GM12864 (cell line): ENCODE results near the gene TBX6.

Source experiments
- DNase-seq: peaks from one replicate; pipeline ENCODE4 v3.0.0-alpha.2; 2011; ENCODE audit warnings: low read depth
- H3K4me3 ChIP-seq: 2 replicates; pipeline ENCODE4 v1.5.1; 2011; ENCODE audit warnings: mild to moderate bottlenecking, low read depth, low read length, control low read depth
- CTCF ChIP-seq: IDR thresholded peaks from 2 replicates; pipeline ENCODE4 v1.5.1; 2011; ENCODE audit warnings: low read depth, mild to moderate bottlenecking, moderate library complexity, low read length, control low read depth, inconsistent platforms; ENCODE audit errors: missing control alignments

TBX6 gene

GRCh38 chr16:30112197-30113030 lies 20.7 kb upstream of the TBX6 start:
- peak; percentile 48 for DNase-seq
- H3K4me3 ChIP-seq, result no peak overlapping the region

GRCh38 chr16:30110661-30111060 lies 18.9 kb upstream of the TBX6 start:
- no peak overlapping the region for H3K4me3 ChIP-seq
- DNase-seq, result no peak
- no peak for TF ChIP-seq CTCF

More at GRCh38 chr16:30112197-30113030, 20.7 kb upstream of the TBX6 start:
- TF ChIP-seq CTCF, result peak; percentile 97

- no peak overlapping the region for H3K4me3 ChIP-seq
These were observed 16.5 kb upstream of the TBX6 start for GRCh38 chr16:30108059-30108850.

GRCh38 chr16:30104492-30104891 lies 12.8 kb upstream of the TBX6 start:
- no peak overlapping the region for H3K4me3 ChIP-seq
- TF ChIP-seq CTCF, result no peak

More at GRCh38 chr16:30108059-30108850, 16.5 kb upstream of the TBX6 start:
- no peak for DNase-seq
- no peak for TF ChIP-seq CTCF

GRCh38 chr16:30104090-30104489 lies 12.4 kb upstream of the TBX6 start:
- H3K4me3 ChIP-seq, result no peak overlapping the region
- no peak for DNase-seq
- TF ChIP-seq CTCF, result no peak

More at GRCh38 chr16:30104492-30104891, 12.8 kb upstream of the TBX6 start:
- no peak for DNase-seq

GRCh38 chr16:30096862-30097563 lies 5.3 kb upstream of the TBX6 start:
- DNase-seq, result no peak
- no peak for TF ChIP-seq CTCF
- H3K4me3 ChIP-seq, result no peak overlapping the region; the same call in 1 of the 2 replicates
